ENCODE results near the gene NODAL.

DNA sequence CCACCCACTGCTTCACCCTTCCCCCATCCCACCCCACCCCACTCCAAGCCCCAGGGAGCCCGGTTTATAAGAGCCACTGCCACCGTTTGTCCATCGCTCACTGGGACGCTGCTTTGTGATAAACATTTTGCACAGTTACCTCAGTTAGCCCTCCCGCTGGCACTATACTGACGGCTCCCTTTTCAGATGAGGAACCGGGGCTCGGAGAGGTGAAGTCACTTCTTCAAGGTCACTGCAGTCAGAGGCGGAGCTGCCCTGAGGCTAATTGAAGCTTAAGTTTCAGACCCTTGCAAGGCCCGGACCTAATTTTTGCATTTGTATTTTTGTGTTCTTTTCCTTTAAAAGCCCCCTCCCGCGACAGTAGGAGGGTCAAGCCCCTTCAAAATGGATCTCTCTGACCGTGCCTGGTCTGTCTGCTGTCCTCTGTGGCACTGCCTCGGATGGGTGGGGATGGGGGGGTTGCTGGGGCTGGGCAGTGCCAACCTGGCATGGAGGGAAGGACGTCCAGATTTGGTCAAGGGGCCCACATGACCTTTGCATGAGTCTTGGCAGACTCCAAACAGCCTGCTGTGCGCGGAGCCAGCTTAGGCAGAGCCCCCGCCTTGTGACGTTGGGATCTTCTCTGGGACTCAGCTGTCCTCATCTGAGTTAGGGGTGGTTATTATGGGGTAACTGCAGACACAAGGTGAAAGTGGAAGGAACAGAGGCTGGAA, 17.7 kb upstream of the NODAL start:
- TF ChIP-seq CTCF (conservative IDR thresholded peaks at IDR 0.05; ENCODE audit: low read depth, low read length) (no peak), EZH2phosphoT487 (IDR thresholded peaks at IDR 0.05; ENCODE audit: borderline replicate concordance, low read length) (no peak)
